HEK293 (cell line): ENCODE results near the gene FIGN.

ENCODE experiments used
- CTCF ChIA-PET: fragments of 350-600 bp; formaldehyde crosslinking; extraction: SDS; loops from one replicate; lab custom pipeline; 2021; ENCODE audit warnings: antibody characterized with exemption; lab: Yijun Ruan, JAX
- POLR2A ChIA-PET: fragments of 300-600 bp; formaldehyde crosslinking; extraction: SDS; loops from one replicate; lab custom pipeline; 2020; ENCODE audit warnings: antibody characterized with exemption, inconsistent platforms; lab: Yijun Ruan, JAX
- H3K27ac ChIP-seq: fragments of 200-500 bp; sonication (Bioruptor generic); 2 replicates; pipeline ENCODE4 v1.5.1; 2014; ENCODE audit warnings: low read depth, low read length, control low read depth, inconsistent platforms; ENCODE audit errors: extremely low read depth
- H3K36me3 ChIP-seq, 2 experiments: fragments of 200-500 bp in 1 of 2; sonication (Bioruptor generic) in 1 of 2; 1 replicate in 1 of 2; 2 replicates in 1 of 2; pipeline ENCODE4 v1.5.1; 2014 to 2017; ENCODE audit warnings: inconsistent platforms in 2 of 2, low read length in 2 of 2; ENCODE audit not compliant: control insufficient read depth in 2 of 2, insufficient read depth in 1 of 2
- H3K4me1 ChIP-seq: fragments of 200-500 bp; sonication (Bioruptor generic); 2 replicates; pipeline ENCODE4 v1.5.1; 2014; ENCODE audit warnings: mild to moderate bottlenecking, low read length, inconsistent platforms; ENCODE audit not compliant: control insufficient read depth, insufficient read depth
- H3K4me3 ChIP-seq: 2 replicates; pipeline ENCODE4 v1.5.1; 2011; ENCODE audit warnings: low read depth, mild to moderate bottlenecking, control low read depth, low read length, moderate library complexity
- H3K9me3 ChIP-seq: fragments of 200-500 bp; sonication (Bioruptor generic); 2 replicates; pipeline ENCODE4 v1.5.1; 2014; ENCODE audit warnings: low read depth, low read length, inconsistent platforms; ENCODE audit not compliant: control insufficient read depth, insufficient read depth
- ELK4 ChIP-seq: IDR thresholded peaks from 2 replicates; pipeline ENCODE4 v1.6.1; 2011; ENCODE audit warnings: mild to moderate bottlenecking, low read depth, low read length, borderline replicate concordance
- MEIS1 ChIP-seq: sonication (generic); formaldehyde crosslinking; IDR thresholded peaks from 2 replicates; pipeline ENCODE4 v1.8.1; 2022; ENCODE audit warnings: missing genetic modification reagents, mild to moderate bottlenecking, borderline replicate concordance
- WT1 ChIP-seq: fragments of 450-650 bp; formaldehyde crosslinking; IDR thresholded peaks from 2 replicates; pipeline ENCODE4 v1.5.1; 2016; ENCODE audit warnings: missing biosample characterization, missing genetic modification characterization
- ZBTB48 ChIP-seq: fragments of 450-650 bp; formaldehyde crosslinking; IDR thresholded peaks from 2 replicates; pipeline ENCODE4 v1.5.1; 2016; ENCODE audit warnings: missing biosample characterization, missing genetic modification characterization
- ZNF184 ChIP-seq: fragments of 450-650 bp; IDR thresholded peaks from 2 replicates; pipeline ENCODE4 v1.5.1; 2018; ENCODE audit warnings: missing biosample characterization, mild to moderate bottlenecking, missing genetic modification characterization
- ZNF19 ChIP-seq: fragments of 450-650 bp; formaldehyde crosslinking; IDR thresholded peaks from 2 replicates; pipeline ENCODE4; 2016; ENCODE audit warnings: missing biosample characterization, missing genetic modification characterization, low read depth
- ZNF214 ChIP-seq: fragments of 450-650 bp; formaldehyde crosslinking; IDR thresholded peaks from 2 replicates; pipeline ENCODE4 v1.5.1; 2017; ENCODE audit warnings: missing biosample characterization, mild to moderate bottlenecking, missing genetic modification characterization, borderline replicate concordance
- ZNF23 ChIP-seq: fragments of 450-650 bp; formaldehyde crosslinking; IDR thresholded peaks from 2 replicates; pipeline ENCODE4 v1.5.1; 2016; ENCODE audit warnings: missing biosample characterization, missing genetic modification characterization, borderline replicate concordance
- ZNF266 ChIP-seq: fragments of 450-650 bp; formaldehyde crosslinking; IDR thresholded peaks from 2 replicates; pipeline ENCODE4 v1.5.1; 2016; ENCODE audit warnings: missing biosample characterization, missing genetic modification characterization, low read depth
- ZNF302 ChIP-seq: fragments of 450-650 bp; formaldehyde crosslinking; IDR thresholded peaks from 2 replicates; pipeline ENCODE4 v1.5.1; 2016; ENCODE audit warnings: missing biosample characterization, missing genetic modification characterization, low read depth
- ZNF449 ChIP-seq: fragments of 450-650 bp; formaldehyde crosslinking; IDR thresholded peaks from 2 replicates; pipeline ENCODE4 v1.5.1; 2017; ENCODE audit warnings: missing biosample characterization, mild to moderate bottlenecking, missing genetic modification characterization, moderate library complexity
- ZNF529 ChIP-seq: fragments of 450-650 bp; formaldehyde crosslinking; IDR thresholded peaks from 2 replicates; pipeline ENCODE4 v1.5.1; 2017; ENCODE audit warnings: missing genetic modification characterization, missing biosample characterization; ENCODE audit not compliant: insufficient replicate concordance
- ZNF549 ChIP-seq: fragments of 450-650 bp; IDR thresholded peaks from 2 replicates; pipeline ENCODE4 v1.5.1; 2018; ENCODE audit warnings: missing biosample characterization, missing genetic modification characterization, mild to moderate bottlenecking, inconsistent platforms, moderate library complexity
- ZNF624 ChIP-seq: fragments of 450-650 bp; formaldehyde crosslinking; IDR thresholded peaks from 2 replicates; pipeline ENCODE4 v1.5.1; 2017; ENCODE audit warnings: missing biosample characterization, missing genetic modification characterization
- ZNF639 ChIP-seq: fragments of 450-650 bp; formaldehyde crosslinking; IDR thresholded peaks from 2 replicates; pipeline ENCODE4 v1.5.1; 2016; ENCODE audit warnings: missing biosample characterization, missing genetic modification characterization
- TF ChIP-seq, protein P1 (sequence below): fragments of 450-650 bp; formaldehyde crosslinking; IDR thresholded peaks from 2 replicates; pipeline ENCODE4 v1.5.0; 2017; ENCODE audit warnings: missing biosample characterization, missing genetic modification characterization, borderline replicate concordance
- TF ChIP-seq, protein P2 (sequence below): fragments of 450-650 bp; formaldehyde crosslinking; IDR thresholded peaks from 2 replicates; pipeline ENCODE4 v1.5.1; 2016; ENCODE audit warnings: missing biosample characterization, missing genetic modification characterization, borderline replicate concordance

Gene FIGN

GRCh38 chr2:163600801-163601200 is 135.0 kb downstream of the FIGN start:
- peaks cover 18% of the 10 kb centered on the region for H3K4me1 ChIP-seq
- CTCF ChIA-PET: no interaction called here
- no peaks in the 10 kb centered on the region for H3K9me3 ChIP-seq
- TF ChIP-seq ZNF529 (no peak), ELK4 (no peak)
- TF ChIP-seq, protein P1, sequence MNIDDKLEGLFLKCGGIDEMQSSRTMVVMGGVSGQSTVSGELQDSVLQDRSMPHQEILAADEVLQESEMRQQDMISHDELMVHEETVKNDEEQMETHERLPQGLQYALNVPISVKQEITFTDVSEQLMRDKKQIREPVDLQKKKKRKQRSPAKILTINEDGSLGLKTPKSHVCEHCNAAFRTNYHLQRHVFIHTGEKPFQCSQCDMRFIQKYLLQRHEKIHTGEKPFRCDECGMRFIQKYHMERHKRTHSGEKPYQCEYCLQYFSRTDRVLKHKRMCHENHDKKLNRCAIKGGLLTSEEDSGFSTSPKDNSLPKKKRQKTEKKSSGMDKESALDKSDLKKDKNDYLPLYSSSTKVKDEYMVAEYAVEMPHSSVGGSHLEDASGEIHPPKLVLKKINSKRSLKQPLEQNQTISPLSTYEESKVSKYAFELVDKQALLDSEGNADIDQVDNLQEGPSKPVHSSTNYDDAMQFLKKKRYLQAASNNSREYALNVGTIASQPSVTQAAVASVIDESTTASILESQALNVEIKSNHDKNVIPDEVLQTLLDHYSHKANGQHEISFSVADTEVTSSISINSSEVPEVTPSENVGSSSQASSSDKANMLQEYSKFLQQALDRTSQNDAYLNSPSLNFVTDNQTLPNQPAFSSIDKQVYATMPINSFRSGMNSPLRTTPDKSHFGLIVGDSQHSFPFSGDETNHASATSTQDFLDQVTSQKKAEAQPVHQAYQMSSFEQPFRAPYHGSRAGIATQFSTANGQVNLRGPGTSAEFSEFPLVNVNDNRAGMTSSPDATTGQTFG: no peak
- no peaks in the 10 kb centered on the region for H3K36me3 ChIP-seq
- POLR2A ChIA-PET: no interaction called here
- no peak overlapping the region for H3K27ac ChIP-seq
- H3K4me3 ChIP-seq: no peak overlapping the region

DNA sequence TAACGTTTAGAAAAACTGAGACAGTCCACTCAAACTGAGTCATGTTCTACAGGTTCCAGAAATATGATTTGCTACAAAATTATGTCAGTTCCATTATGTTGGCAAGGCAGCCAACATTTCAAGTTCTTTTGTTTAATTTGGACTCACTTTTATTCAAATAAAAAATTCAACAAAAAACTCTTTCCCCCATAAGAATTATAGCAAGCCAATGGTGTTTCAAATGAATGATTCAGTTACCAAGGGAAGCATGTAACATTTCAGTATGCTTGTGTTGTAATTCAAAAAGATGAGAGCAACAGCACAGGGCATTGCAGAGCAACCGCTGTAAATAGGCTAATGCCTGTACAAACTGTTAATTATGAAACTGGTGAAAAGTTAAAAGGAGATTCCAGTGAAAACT is 140.8 kb downstream of the FIGN start:
- Histone ChIP-seq H3K36me3 (no peaks in the 10 kb centered on the region), H3K4me3 (no peak overlapping the region), H3K4me1 (peaks cover 11% of the 10 kb centered on the region), H3K9me3 (no peaks in the 10 kb centered on the region), H3K27ac (no peak overlapping the region)
- TF ChIP-seq ZNF214 (no peak), ZNF639 (tag by site-specific recombination) (no peak), WT1 (tag by site-specific recombination) (no peak), ZNF266 (tag by site-specific recombination) (no peak)
- TF ChIP-seq, protein P2, sequence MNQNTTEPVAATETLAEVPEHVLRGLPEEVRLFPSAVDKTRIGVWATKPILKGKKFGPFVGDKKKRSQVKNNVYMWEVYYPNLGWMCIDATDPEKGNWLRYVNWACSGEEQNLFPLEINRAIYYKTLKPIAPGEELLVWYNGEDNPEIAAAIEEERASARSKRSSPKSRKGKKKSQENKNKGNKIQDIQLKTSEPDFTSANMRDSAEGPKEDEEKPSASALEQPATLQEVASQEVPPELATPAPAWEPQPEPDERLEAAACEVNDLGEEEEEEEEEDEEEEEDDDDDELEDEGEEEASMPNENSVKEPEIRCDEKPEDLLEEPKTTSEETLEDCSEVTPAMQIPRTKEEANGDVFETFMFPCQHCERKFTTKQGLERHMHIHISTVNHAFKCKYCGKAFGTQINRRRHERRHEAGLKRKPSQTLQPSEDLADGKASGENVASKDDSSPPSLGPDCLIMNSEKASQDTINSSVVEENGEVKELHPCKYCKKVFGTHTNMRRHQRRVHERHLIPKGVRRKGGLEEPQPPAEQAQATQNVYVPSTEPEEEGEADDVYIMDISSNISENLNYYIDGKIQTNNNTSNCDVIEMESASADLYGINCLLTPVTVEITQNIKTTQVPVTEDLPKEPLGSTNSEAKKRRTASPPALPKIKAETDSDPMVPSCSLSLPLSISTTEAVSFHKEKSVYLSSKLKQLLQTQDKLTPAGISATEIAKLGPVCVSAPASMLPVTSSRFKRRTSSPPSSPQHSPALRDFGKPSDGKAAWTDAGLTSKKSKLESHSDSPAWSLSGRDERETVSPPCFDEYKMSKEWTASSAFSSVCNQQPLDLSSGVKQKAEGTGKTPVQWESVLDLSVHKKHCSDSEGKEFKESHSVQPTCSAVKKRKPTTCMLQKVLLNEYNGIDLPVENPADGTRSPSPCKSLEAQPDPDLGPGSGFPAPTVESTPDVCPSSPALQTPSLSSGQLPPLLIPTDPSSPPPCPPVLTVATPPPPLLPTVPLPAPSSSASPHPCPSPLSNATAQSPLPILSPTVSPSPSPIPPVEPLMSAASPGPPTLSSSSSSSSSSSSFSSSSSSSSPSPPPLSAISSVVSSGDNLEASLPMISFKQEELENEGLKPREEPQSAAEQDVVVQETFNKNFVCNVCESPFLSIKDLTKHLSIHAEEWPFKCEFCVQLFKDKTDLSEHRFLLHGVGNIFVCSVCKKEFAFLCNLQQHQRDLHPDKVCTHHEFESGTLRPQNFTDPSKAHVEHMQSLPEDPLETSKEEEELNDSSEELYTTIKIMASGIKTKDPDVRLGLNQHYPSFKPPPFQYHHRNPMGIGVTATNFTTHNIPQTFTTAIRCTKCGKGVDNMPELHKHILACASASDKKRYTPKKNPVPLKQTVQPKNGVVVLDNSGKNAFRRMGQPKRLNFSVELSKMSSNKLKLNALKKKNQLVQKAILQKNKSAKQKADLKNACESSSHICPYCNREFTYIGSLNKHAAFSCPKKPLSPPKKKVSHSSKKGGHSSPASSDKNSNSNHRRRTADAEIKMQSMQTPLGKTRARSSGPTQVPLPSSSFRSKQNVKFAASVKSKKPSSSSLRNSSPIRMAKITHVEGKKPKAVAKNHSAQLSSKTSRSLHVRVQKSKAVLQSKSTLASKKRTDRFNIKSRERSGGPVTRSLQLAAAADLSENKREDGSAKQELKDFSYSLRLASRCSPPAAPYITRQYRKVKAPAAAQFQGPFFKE (tag by site-specific recombination): no peak
- ChIA-PET POLR2A (no interaction called here), CTCF (no interaction called here)

DNA sequence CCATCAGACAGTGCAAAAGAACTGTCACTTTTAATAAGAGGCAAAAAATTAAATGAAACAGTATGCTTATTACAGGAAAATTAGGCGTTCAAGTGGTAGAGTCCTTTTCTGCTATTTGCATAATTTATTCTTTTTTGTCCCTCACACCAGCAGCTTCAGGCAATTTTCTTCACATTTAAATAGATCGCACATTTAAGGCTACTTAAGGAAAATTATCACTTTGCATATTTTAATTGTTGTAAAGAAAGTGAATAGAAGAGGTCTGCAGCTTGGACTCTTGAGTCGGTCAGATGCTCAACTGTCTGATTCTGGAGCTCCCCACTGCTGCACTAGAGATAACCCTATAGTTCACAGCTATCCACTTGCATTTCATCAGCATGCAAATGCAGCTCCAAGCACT is 141.3 kb downstream of the FIGN start:
- Histone ChIP-seq H3K36me3 (no peaks in the 10 kb centered on the region), H3K9me3 (no peaks in the 10 kb centered on the region), H3K4me1 (peaks cover 8% of the 10 kb centered on the region), H3K27ac (no peak overlapping the region), H3K4me3 (no peak overlapping the region)
- ChIA-PET CTCF (no interaction called here), POLR2A (no interaction called here)
- TF ChIP-seq ZNF184: no peak
- no peak for TF ChIP-seq MEIS1 (CRISPR knock-in tag)
- no peak for TF ChIP-seq ZNF23
- no peak for TF ChIP-seq ZNF624 (tag by site-specific recombination)
- no peak for TF ChIP-seq ZNF302
- TF ChIP-seq ZNF549 (tag by site-specific recombination): no peak
- TF ChIP-seq ZNF19 (tag by site-specific recombination): no peak
- TF ChIP-seq ZNF449 (tag by site-specific recombination): no peak
- no peak for TF ChIP-seq ZBTB48 (tag by site-specific recombination)
